ENCODE results near the gene SHB.

SHB gene

DNA sequence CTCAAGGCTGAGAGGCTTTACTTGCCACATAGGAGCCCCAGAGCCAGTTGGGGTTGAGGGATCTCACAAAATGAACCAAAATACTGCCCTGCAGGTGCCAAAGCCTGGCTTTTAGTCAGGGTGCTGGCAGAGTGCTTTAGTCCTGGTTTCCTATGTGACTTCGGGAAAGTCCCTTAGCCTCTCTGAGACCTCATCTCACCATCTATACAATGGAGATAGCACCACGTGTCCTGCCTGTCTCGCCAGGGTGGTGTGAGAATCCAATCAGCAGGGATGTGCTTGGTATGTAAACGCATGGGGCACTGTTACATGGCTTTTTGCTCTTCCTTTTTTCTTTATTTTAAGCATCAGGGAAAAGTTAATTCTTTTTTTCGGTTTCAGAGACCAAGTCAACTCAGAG lies 68.3 kb downstream of the SHB start:
- Histone ChIP-seq H3K9me3 (ENCODE audit: severe bottlenecking) (no peaks in the 10 kb centered on the region), H3K27ac (ENCODE audit: poor library complexity, severe bottlenecking) (peak overlapping the region; percentile 95), H3K4me1 (ENCODE audit: insufficient read depth, poor library complexity, severe bottlenecking) (peaks cover 33% of the 10 kb centered on the region), H3K36me3 (ENCODE audit: low read depth) (peaks cover 5% of the 10 kb centered on the region), H3K27me3 (ENCODE audit: insufficient read depth, poor library complexity, severe bottlenecking) (no peaks in the 10 kb centered on the region), H3K4me3 (ENCODE audit: severe bottlenecking) (no peak overlapping the region)
- TF ChIP-seq, protein P1, sequence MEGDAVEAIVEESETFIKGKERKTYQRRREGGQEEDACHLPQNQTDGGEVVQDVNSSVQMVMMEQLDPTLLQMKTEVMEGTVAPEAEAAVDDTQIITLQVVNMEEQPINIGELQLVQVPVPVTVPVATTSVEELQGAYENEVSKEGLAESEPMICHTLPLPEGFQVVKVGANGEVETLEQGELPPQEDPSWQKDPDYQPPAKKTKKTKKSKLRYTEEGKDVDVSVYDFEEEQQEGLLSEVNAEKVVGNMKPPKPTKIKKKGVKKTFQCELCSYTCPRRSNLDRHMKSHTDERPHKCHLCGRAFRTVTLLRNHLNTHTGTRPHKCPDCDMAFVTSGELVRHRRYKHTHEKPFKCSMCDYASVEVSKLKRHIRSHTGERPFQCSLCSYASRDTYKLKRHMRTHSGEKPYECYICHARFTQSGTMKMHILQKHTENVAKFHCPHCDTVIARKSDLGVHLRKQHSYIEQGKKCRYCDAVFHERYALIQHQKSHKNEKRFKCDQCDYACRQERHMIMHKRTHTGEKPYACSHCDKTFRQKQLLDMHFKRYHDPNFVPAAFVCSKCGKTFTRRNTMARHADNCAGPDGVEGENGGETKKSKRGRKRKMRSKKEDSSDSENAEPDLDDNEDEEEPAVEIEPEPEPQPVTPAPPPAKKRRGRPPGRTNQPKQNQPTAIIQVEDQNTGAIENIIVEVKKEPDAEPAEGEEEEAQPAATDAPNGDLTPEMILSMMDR (IDR thresholded peaks at IDR 0.05; ENCODE audit: poor library complexity, severe bottlenecking): no peak
- DNase-seq (ENCODE audit: low spot score): no peak
- no peak for ATAC-seq (ENCODE audit: low read depth)

DNA sequence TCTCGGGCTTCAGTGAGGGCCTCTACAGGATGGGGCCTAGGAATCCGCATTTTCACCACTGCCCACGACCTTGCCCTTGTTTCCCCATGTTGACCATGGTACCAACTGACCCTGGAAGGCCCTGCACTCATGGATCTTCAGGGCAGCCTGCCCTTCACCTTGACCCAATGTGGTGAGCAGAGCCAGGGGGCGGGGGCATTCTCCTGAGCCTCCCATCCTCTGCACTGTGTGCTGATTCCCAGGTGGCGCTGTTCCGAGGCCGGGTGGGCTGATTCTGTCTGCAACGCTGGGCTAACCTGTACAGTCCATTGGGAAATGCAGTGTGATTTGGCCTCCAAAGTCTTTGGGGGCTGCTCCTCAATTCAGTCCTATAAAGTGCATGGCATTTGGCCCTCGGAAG lies 68.7 kb downstream of the SHB start:
- no peak for DNase-seq (ENCODE audit: low spot score)
- Histone ChIP-seq H3K27me3 (ENCODE audit: insufficient read depth, poor library complexity, severe bottlenecking) (no peaks in the 10 kb centered on the region), H3K9me3 (ENCODE audit: severe bottlenecking) (no peaks in the 10 kb centered on the region), H3K36me3 (ENCODE audit: low read depth) (peaks cover 2% of the 10 kb centered on the region), H3K4me3 (ENCODE audit: severe bottlenecking) (no peak overlapping the region), H3K4me1 (ENCODE audit: insufficient read depth, poor library complexity, severe bottlenecking) (peaks cover 34% of the 10 kb centered on the region), H3K27ac (ENCODE audit: poor library complexity, severe bottlenecking) (peak overlapping the region; percentile 95)
- ATAC-seq (ENCODE audit: low read depth): no peak
- TF ChIP-seq, protein P1 (IDR thresholded peaks at IDR 0.05; ENCODE audit: poor library complexity, severe bottlenecking): peak; percentile 4

DNA sequence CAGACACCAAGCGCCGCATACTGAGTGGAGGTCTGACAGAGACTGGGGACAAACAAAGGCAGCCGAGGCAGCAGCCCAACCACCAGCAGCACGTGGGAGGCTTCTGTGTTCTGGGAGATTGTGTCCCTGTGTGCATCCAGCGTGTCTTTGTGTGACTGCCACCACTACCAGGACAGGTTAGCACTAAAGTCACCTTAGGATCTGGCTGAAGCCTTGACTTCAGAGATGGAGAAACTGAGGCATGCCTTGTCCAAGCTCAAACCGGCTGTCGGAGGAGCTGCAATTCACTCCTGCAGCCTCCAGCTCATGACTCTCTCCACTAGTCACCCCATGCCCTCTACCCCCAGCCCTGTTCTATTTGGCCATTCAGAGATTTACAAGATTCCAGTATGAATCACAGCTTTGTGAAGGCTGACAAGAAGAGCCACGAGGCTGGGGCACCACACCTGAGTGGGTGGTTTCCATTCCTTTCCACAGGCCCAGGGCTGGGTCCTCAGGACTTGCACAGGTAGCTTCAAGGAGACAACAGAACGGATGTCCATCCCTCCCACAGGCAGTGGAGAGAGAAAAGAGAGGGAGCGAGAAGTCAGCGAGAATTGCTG lies 69.3 kb downstream of the SHB start:
- Histone ChIP-seq H3K9me3 (ENCODE audit: severe bottlenecking) (no peaks in the 10 kb centered on the region), H3K27ac (ENCODE audit: poor library complexity, severe bottlenecking) (peak overlapping the region; percentile 95), H3K4me3 (ENCODE audit: severe bottlenecking) (no peak overlapping the region), H3K36me3 (ENCODE audit: low read depth) (peaks cover 3% of the 10 kb centered on the region), H3K27me3 (ENCODE audit: insufficient read depth, poor library complexity, severe bottlenecking) (no peaks in the 10 kb centered on the region), H3K4me1 (ENCODE audit: insufficient read depth, poor library complexity, severe bottlenecking) (peaks cover 40% of the 10 kb centered on the region)
- DNase-seq (ENCODE audit: low spot score): no peak
- peak; percentile 89 for ATAC-seq (ENCODE audit: low read depth)
- TF ChIP-seq, protein P1 (IDR thresholded peaks at IDR 0.05; ENCODE audit: poor library complexity, severe bottlenecking): no peak

DNA sequence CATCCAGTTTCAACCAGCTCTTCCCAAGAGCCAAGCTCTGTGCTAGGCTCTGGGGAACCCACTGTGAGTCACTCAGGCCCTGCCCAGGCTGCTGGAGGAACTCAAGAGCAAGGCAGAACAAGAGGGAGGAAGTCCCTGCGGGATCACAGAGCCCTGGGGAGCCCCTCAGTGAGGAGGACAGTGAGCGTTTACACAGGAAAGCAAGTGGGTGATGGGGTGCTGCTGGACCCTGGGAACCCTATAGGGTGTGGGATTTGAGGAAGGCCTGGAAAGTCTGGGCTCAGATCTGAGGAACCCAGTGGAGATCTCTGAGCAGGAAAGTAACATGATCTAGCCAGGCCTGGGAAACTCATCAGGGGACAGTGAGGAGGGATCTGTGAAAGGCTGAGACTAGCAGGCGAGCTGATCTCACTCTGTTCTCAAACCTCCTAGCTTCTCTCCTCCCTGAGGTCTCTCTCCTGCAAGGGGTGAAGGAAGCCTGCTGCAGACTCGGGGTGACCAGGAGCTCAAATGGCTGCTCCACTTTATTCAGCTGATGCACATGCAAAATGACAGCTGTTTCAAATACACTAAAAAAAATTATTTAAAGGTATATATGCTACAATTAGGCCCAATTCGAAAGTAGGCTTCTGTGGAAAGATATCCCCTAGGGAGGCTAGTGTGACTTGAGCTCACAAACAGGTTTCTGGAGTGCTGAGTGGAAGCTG lies 70.0 kb downstream of the SHB start:
- peak overlapping the region; percentile 95 for H3K27ac ChIP-seq (ENCODE audit: poor library complexity, severe bottlenecking)
- no peak for DNase-seq (ENCODE audit: low spot score)
- no peak overlapping the region for H3K4me3 ChIP-seq (ENCODE audit: severe bottlenecking)
- H3K36me3 ChIP-seq (ENCODE audit: low read depth): peaks cover 10% of the 10 kb centered on the region
- no peaks in the 10 kb centered on the region for H3K27me3 ChIP-seq (ENCODE audit: insufficient read depth, poor library complexity, severe bottlenecking)
- no peaks in the 10 kb centered on the region for H3K9me3 ChIP-seq (ENCODE audit: severe bottlenecking)
- TF ChIP-seq, protein P1 (IDR thresholded peaks at IDR 0.05; ENCODE audit: poor library complexity, severe bottlenecking): no peak
- no peak for ATAC-seq (ENCODE audit: low read depth)
- H3K4me1 ChIP-seq (ENCODE audit: insufficient read depth, poor library complexity, severe bottlenecking): peaks cover 46% of the 10 kb centered on the region

All from RWPE2 (cell line).